Keratinocyte (primary cell): ENCODE data around the gene DENND5B. TPM values are rescaled to one million over a fixed set of nuclear protein-coding genes. Genes with fewer than 3 reads are reported as not detected.

Experiments used
- DNase-seq: peaks from one replicate; pipeline ENCODE4 v3.0.0-alpha.2; 2011; ENCODE audit warnings: low read depth, missing footprints, low spot score
- FAIRE-seq: peaks from 2 replicates; lab custom pipeline; 2011; peaks lifted over from hg19 to GRCh38; lab: Jason Lieb, UNC
- H2AFZ ChIP-seq: 2 replicates; pipeline ENCODE4 v1.6.0; 2012; ENCODE audit warnings: low read length, control low read depth, inconsistent platforms; ENCODE audit not compliant: control insufficient read depth
- H3K27ac ChIP-seq: 2 replicates; pipeline ENCODE4 v1.5.1; 2011; ENCODE audit warnings: low read length; ENCODE audit not compliant: control insufficient read depth, insufficient read depth
- H3K27me3 ChIP-seq: 3 replicates; pipeline ENCODE4 v1.6.0; 2011; ENCODE audit warnings: low read length; ENCODE audit not compliant: control insufficient read depth, insufficient read depth; ENCODE audit errors: extremely low read depth
- H3K36me3 ChIP-seq, 2 experiments: 2 replicates in 1 of 2; 3 replicates in 1 of 2; pipeline ENCODE4 v1.5.1; 2011; ENCODE audit warnings: low read length in 2 of 2, mild to moderate bottlenecking in 1 of 2; ENCODE audit not compliant: control insufficient read depth in 2 of 2, insufficient read depth in 2 of 2; ENCODE audit errors: extremely low read depth in 1 of 2
- H3K4me1 ChIP-seq: 3 replicates; pipeline ENCODE4 v1.5.1; 2011; ENCODE audit warnings: low read length; ENCODE audit not compliant: control insufficient read depth, insufficient read depth; ENCODE audit errors: extremely low read depth
- H3K4me2 ChIP-seq: 3 replicates; pipeline ENCODE4 v1.6.0; 2011; ENCODE audit warnings: low read depth, low read length; ENCODE audit not compliant: control insufficient read depth, insufficient read depth; ENCODE audit errors: extremely low read depth
- H3K4me3 ChIP-seq, 3 experiments: fragments of 200-600 bp in 1 of 3; sonication (generic) in 1 of 3; 2 replicates in 2 of 3; 3 replicates in 1 of 3; pipeline ENCODE4 v1.5.1; 2011 to 2016; ENCODE audit warnings: low read length in 3 of 3, mild to moderate bottlenecking in 3 of 3, control low read depth in 2 of 3, inconsistent platforms in 1 of 3, low read depth in 1 of 3, mixed read lengths in 1 of 3, mixed run types in 1 of 3, moderate library complexity in 1 of 3; ENCODE audit not compliant: control insufficient read depth in 2 of 3, insufficient read depth in 2 of 3; ENCODE audit errors: extremely low read depth in 1 of 3
- H3K79me2 ChIP-seq: 2 replicates; pipeline ENCODE4 v1.6.0; 2012; ENCODE audit warnings: low read length; ENCODE audit not compliant: control insufficient read depth, insufficient read depth
- H3K9ac ChIP-seq: 3 replicates; pipeline ENCODE4 v1.6.0; 2011; ENCODE audit warnings: low read length; ENCODE audit not compliant: control insufficient read depth, insufficient read depth; ENCODE audit errors: extremely low read depth
- H3K9me1 ChIP-seq: 3 replicates; pipeline ENCODE4 v1.6.0; 2011; ENCODE audit warnings: low read length; ENCODE audit not compliant: control insufficient read depth, insufficient read depth; ENCODE audit errors: extremely low read depth
- H3K9me3 ChIP-seq: 2 replicates; pipeline ENCODE4 v1.5.1; 2012; ENCODE audit warnings: low read depth, low read length; ENCODE audit not compliant: control insufficient read depth
- H4K20me1 ChIP-seq: 3 replicates; pipeline ENCODE4 v1.6.0; 2011; ENCODE audit warnings: low read length; ENCODE audit not compliant: control insufficient read depth, insufficient read depth; ENCODE audit errors: extremely low read depth
- CTCF ChIP-seq, 3 experiments: IDR thresholded peaks in 1 of 3; conservative IDR thresholded peaks in 1 of 3; optimal IDR thresholded peaks in 1 of 3; 2 replicates in 2 of 3; 3 replicates in 1 of 3; pipeline versions ENCODE3 to v1.5.1; 2011; ENCODE audit warnings: low read length in 3 of 3, mild to moderate bottlenecking in 3 of 3, moderate library complexity in 2 of 3, control low read depth in 1 of 3, inconsistent platforms in 1 of 3; ENCODE audit not compliant: insufficient read depth in 2 of 3; ENCODE audit errors: extremely low read depth in 1 of 3
- EZH2 ChIP-seq: IDR thresholded peaks from one replicate; pipeline ENCODE4 v1.6.1; 2012; ENCODE audit warnings: inconsistent platforms, mild to moderate bottlenecking, low read length, moderate library complexity
- dilution Hi-C: fragments of 300-500 bp; cut with MboI; formaldehyde crosslinking; loops from one replicate; pipeline ENCODE4 v1.7.0; 2020; ENCODE audit warnings: low sequenced_read_pairs; ENCODE audit not compliant: extremely low pct_ligation_motif_present
- polyA plus RNA-seq, 5 experiments: library from polyadenylated mRNA; depleted of rRNA in 3 of 5; stranded (reverse) in 3 of 5; stranded (forward) in 1 of 5; unstranded in 1 of 5; fragments of >200 nt; gene quantifications; 1 replicate in 1 of 5; 2 replicates in 3 of 5; 3 replicates in 1 of 5; pipeline versions ENCODE4 v1.2.1 to v1.2.3, GENCODE V29; 2011 to 2012; ENCODE audit warnings: missing spikeins in 2 of 5, low read depth in 1 of 5, low replicate concordance in 1 of 5

The DENND5B gene
- polyA plus RNA-seq, 1 donor (not counting 4 experiments of a cell fraction or from before 2014, with no cell fraction given) = 4.7 TPM

- TF ChIP-seq EZH2 = no peak
- no peak for TF ChIP-seq CTCF (optimal IDR thresholded peaks at IDR 0.05 in 1 of 3, IDR thresholded peaks at IDR 0.05 in 1 of 3, conservative IDR thresholded peaks at IDR 0.05 in 1 of 3; ENCODE audit: extremely low read depth in 1 of 3, insufficient read depth in 2 of 3, low read length in 3 of 3)
- Histone ChIP-seq H3K4me2 (no peak overlapping the region), H2AFZ (no peak overlapping the region), H3K27me3 (no peaks in the 10 kb centered on the region), H3K4me3 (no peak overlapping the region), H4K20me1 (no peaks in the 10 kb centered on the region), H3K79me2 (no peaks in the 10 kb centered on the region), H3K27ac (no peak overlapping the region), H3K4me1 (no peaks in the 10 kb centered on the region), H3K36me3 (no peaks in the 10 kb centered on the region), H3K9ac (no peak overlapping the region), H3K9me1 (no peaks in the 10 kb centered on the region), H3K9me3 (no peaks in the 10 kb centered on the region)
- FAIRE-seq = no peak
- DNase-seq = no peak
- dilution Hi-C loops = no loop called here
Measured at GRCh38 chr12:31600750-31601149, 9.8 kb upstream of the DENND5B start.

- Histone ChIP-seq H2AFZ (no peak overlapping the region), H3K27ac (no peak overlapping the region), H4K20me1 (no peaks in the 10 kb centered on the region), H3K9me3 (no peaks in the 10 kb centered on the region), H3K4me2 (no peak overlapping the region), H3K9me1 (no peaks in the 10 kb centered on the region), H3K79me2 (no peaks in the 10 kb centered on the region), H3K4me3 (no peak overlapping the region), H3K36me3 (no peaks in the 10 kb centered on the region), H3K27me3 (no peaks in the 10 kb centered on the region), H3K4me1 (no peaks in the 10 kb centered on the region), H3K9ac (no peak overlapping the region)
- FAIRE-seq = no peak
- TF ChIP-seq EZH2 (no peak), CTCF (optimal IDR thresholded peaks at IDR 0.05 in 1 of 3, IDR thresholded peaks at IDR 0.05 in 1 of 3, conservative IDR thresholded peaks at IDR 0.05 in 1 of 3; ENCODE audit: extremely low read depth in 1 of 3, insufficient read depth in 2 of 3, low read length in 3 of 3) (no peak)
- dilution Hi-C loops = no loop called here
- DNase-seq = no peak
Measured at GRCh38 chr12:31600252-31600651, 9.3 kb upstream of the DENND5B start.
